NCI-H446 treated with DMSO at 0.1 percent for 48 hours (cell line): ENCODE measurements around the gene SLC4A4.
A peak's percentile ranks its signal among the peaks of the same experiment; 100 is the strongest.

Source experiments
- DNase-seq: peaks from one replicate; lab custom pipeline; 2025; lab: John Stamatoyannopoulos, UW

Gene SLC4A4

GRCh38 chr4:71356924-71357663, 18.3 kb downstream of the SLC4A4 start:
- no peak for DNase-seq

- DNase-seq, result no peak
These were observed 22.0 kb downstream of the SLC4A4 start for GRCh38 chr4:71360844-71361243.

GRCh38 chr4:71361476-71361875, 22.7 kb downstream of the SLC4A4 start:
- DNase-seq, result no peak

- DNase-seq, result peak; percentile 18
These were observed 27.9 kb downstream of the SLC4A4 start for GRCh38 chr4:71366766-71367165.

- no peak for DNase-seq
These were observed 28.7 kb downstream of the SLC4A4 start for GRCh38 chr4:71367546-71367945.

- DNase-seq, result no peak
These were observed 30.1 kb downstream of the SLC4A4 start for GRCh38 chr4:71368906-71369305.

GRCh38 chr4:71369536-71369935, 30.7 kb downstream of the SLC4A4 start:
- no peak for DNase-seq

- DNase-seq, result no peak
These were observed 36.7 kb downstream of the SLC4A4 start for GRCh38 chr4:71375494-71375893.

- no peak for DNase-seq
These were observed 38.7 kb downstream of the SLC4A4 start for GRCh38 chr4:71377561-71377960.

GRCh38 chr4:71379126-71379525, 40.3 kb downstream of the SLC4A4 start:
- DNase-seq, result no peak

GRCh38 chr4:71380788-71381187, 42.0 kb downstream of the SLC4A4 start:
- no peak for DNase-seq

- no peak for DNase-seq
These were observed 43.5 kb downstream of the SLC4A4 start for GRCh38 chr4:71382125-71382899.

- no peak for DNase-seq
These were observed 44.2 kb downstream of the SLC4A4 start for GRCh38 chr4:71382900-71383560.

- DNase-seq, result no peak
These were observed 45.2 kb downstream of the SLC4A4 start for GRCh38 chr4:71383984-71384383.

- DNase-seq, result peak; percentile 11
These were observed 50.5 kb downstream of the SLC4A4 start for GRCh38 chr4:71389149-71389827.

- DNase-seq, result no peak
These were observed 53.3 kb downstream of the SLC4A4 start for GRCh38 chr4:71392109-71392508.

GRCh38 chr4:71396382-71396781, 57.6 kb downstream of the SLC4A4 start:
- no peak for DNase-seq

GRCh38 chr4:71400810-71401209, 62.0 kb downstream of the SLC4A4 start:
- no peak for DNase-seq

GRCh38 chr4:71402616-71403015, 63.8 kb downstream of the SLC4A4 start:
- DNase-seq, result no peak

- DNase-seq, result no peak
These were observed 65.2 kb downstream of the SLC4A4 start for GRCh38 chr4:71404049-71404448.

- DNase-seq, result no peak
These were observed 67.0 kb downstream of the SLC4A4 start for GRCh38 chr4:71405791-71406190.

- DNase-seq, result no peak
These were observed 67.7 kb downstream of the SLC4A4 start for GRCh38 chr4:71406459-71406963.
